Putamen (tissue), 1 donor: ENCODE measurements around the gene ATRX.
A peak's percentile ranks its signal among the peaks of the same experiment; 100 is the strongest.
"Not testable (repeated sequence)": the region's sequence is repeated elsewhere in the genome, so short reads cannot be mapped to it uniquely, and the experiment has no call there.

ENCODE experiments used
- DNase-seq: peaks from one replicate; pipeline ENCODE4 v3.0.0-alpha.2; 2016; ENCODE audit warnings: low spot score

ATRX gene

DNA sequence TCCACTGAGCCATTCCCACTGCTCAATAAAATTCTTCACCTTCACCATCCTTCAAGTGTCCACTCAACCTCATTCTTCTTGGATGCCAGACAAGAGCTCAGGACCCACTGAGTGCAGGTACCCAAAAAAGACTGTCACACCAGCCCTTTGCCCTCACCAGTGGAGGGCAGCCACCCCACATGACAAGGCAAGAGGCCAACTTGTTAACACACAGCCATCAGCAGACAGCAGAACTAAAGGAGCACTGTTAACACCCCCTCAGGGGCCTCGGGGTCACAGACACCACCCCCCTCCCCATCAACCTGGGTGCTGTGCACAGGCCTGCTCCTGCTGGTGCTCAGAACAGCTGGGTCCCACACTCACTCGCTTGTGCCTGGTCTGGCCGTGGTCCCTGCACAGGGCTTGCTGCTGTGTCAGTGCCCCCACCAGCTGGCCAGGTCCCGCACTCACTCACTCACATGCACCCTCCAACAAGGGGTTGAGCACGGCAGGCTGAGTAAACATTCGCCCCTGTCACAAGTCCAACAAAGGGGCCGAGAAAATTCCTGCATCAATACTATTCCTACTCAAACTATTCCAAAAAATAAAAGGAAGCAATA lies 54.1 kb downstream of the ATRX start:
- DNase-seq, result no peak

DNA sequence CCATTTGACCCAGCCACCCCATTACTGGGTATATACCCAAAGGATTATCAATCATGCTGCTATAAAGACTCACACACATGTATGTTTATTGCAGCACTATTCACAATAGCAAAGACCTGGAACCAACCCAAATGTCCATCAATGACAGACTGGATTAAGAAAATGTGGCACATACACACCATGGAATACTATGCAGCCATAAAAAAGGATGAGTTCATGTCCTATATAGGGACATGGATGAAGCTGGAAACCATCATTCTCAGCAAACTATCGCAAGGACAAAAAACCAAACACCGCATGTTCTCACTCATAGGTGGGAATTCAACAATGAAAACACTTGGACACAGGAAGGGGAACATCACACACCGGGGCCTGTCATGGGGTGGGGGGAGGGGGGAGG lies 59.9 kb downstream of the ATRX start:
- not testable (repeated sequence) for DNase-seq

DNA sequence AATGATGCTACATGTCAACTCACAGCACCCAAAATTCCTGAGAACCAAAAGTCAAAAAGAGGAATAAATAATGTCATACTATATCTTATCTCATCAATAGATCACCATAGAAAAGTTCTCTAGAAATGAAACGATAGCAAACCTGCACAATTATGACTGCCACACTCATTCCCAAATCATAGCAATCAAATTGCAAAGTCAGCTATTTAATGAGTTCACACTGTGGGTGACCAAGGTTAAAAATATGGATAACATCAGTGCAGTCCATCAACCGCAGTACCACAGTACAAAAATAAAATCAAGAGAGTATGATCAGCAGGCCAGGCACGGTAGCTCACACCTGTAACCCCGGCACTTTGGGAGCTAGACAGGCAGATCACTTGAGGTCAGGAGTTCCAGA lies 62.3 kb downstream of the ATRX start:
- DNase-seq, result no peak

DNA sequence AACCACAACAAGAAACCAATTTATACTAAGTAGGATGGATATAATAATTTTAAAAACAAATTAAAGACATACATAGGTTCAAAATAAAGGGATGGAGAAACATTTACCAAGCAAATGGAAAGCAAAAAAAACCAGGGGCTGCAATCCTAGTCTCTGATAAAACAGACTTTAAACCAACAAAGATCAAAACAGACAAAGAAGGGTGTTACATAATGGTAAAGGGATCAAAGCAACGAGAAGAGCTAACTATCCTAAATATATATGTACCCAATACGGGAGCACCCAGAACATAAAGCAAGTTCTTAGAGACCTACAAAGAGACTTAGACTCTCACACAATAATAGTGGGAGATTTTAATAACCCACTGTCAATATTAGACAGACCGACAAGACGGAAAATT lies 66.6 kb downstream of the ATRX start:
- no peak for DNase-seq

DNA sequence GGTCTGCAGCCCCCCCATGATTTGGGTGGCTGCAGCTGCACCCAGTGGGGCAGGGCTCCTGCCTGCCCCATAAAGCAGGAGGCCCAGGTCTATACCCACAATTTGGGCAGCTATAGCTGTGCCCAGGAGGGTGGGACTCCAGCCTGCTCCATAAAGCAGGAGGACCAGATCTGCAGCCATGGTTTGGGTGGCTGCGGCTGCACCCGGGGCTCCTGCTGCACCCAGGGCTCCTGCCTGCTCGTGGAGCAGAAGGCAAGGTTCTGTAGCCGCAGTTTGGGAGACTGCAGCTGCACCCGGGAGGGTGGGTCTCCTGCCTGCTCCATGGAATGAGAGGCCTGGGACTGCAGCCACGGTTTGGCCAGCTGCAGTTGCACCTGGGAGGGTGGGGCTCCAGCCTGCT lies 81.1 kb downstream of the ATRX start:
- no peak for DNase-seq

DNA sequence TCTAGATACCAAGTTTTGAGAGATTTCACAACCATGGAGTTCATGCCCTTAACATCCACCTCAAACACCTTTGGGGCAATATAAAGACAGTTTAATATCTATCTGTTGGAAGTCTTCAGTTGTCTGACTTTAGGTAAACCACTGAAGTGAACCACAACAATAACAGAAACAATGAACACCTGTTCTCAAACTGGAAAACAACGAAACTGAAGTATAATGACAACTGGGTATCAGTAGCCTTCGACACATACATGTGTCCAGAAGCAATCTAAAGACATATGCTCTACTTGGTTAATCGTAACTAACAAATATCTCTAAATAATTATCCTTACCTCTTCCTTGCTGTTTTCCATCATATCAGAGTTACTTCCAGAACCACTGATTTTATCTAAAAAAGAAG lies 87.8 kb downstream of the ATRX start:
- DNase-seq, result no peak

- no peak for DNase-seq
Observed at GRCh38 chrX:77694491-77694890, 91.5 kb downstream of the ATRX start.

- no peak for DNase-seq
Observed at GRCh38 chrX:77693594-77693993, 92.4 kb downstream of the ATRX start.

- DNase-seq, result no peak
Observed at GRCh38 chrX:77691916-77692315, 94.1 kb downstream of the ATRX start.

DNA sequence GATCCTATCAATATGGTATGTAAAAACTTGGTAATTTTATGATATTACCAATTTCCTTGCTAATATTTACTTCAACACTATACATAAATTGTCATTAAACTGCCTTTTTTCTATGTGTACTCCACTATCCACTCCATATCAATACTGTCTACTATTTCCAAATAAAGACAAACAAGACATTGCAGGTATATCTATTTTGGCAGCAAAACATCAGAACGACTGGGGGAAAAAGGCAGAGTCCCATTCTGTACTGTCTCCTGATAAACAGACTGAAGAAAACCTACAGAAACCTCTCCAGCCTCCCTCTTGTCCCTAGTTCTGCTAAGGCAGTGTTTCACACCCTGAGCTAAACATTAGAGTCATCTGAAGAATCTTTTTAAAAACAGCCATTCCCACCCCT lies 96.6 kb downstream of the ATRX start:
- no peak for DNase-seq

- not testable (repeated sequence) for DNase-seq
Observed at GRCh38 chrX:77685683-77686082, 100.3 kb downstream of the ATRX start.

DNA sequence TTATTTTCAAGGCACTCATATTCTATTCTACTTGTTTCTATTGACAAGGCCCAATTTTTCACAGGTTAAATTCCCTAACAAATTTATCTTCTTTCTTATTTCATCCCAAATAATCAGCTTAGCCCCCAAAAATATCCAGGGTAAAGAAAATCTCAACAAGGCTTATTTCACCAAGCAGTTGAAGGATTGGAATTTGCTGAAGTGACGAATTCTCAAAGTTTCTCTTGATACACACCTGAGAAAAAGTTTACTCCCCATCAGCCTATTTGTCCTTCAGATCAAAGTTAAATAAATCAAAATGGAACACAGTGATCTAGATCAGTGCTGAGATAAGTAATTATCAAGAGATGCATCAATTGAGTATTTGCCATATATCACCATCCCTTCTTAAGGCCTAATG lies 106.9 kb downstream of the ATRX start:
- no peak for DNase-seq

- no peak for DNase-seq
Observed at GRCh38 chrX:77675986-77676385, 110.0 kb downstream of the ATRX start.

GRCh38 chrX:77668391-77669237 lies 117.4 kb downstream of the ATRX start:
- no peak for DNase-seq

DNA sequence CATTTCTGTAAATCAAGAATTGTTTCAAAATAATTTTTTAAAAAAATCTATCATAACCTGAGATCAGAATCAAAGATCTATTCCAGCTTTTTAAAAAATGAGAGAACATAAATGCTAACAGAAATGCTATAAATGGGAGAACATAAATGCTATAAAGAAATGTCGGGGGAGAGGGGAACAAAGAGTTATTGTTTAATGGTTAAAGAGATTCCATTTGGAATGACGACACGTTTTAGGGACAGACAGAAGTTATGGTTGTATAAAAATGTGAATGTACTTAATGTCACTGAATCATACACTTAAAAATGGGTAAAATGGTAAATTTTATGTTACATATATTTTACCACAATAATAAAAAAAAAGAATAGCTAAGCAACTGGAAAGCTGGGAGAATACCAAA lies 127.1 kb downstream of the ATRX start:
- peak; percentile 3 for DNase-seq

- no peak for DNase-seq
Observed at GRCh38 chrX:77652095-77652494, 133.9 kb downstream of the ATRX start.

DNA sequence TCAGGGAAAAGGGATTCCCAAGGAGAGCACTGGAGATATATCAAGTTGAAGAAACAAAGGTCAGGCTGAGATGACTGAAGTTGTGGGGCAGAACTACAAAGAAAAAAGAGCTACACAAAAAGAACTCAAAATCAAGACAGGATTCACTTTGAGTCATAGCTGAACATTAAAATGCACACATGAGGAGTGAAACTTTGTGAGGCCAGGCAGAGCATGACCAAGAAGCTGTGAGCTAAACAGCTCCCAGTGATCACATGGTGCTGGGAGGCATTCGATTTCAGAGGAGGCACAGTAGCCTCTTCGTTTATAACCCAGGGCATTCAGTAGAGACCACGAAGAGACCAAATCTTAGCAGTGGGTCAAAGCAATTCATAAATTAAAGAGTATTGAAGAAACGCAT lies 145.3 kb downstream of the ATRX start:
- DNase-seq, result no peak

DNA sequence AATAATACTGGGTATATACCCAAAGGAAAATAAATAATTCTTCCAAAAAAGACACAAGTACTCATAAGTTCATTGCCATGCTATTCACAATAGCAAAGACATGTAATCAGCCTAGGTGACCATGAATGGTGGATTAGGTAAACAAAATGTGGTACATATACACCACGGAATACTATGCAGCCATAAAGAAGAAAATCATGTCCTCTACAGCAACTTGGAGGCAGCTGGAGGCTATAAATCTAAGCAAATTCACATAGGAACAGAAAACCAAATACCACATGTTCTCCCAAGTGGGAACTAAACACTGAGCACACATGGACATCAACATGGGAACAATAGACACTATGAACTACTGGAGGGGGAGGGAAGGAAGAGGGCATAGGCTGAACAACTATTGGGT lies 146.2 kb downstream of the ATRX start:
- DNase-seq, result no peak

DNA sequence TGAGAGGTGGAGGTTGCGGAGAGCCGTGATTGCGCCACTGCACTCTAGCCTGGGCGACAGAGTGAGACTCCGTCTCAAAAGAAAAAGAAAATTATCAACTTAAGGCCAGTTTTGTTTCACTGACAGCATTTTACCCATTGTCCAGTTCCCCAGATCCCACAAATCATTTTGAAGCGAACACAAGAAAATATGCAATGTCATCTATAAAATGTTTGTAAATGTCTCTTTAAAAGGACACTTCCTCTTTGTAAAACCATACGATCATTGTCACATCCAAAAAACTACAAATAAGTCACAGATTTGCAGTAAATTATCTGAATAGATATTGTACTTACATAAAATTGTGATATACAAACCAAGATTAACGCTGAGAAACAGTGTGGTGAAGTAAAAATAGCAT lies 147.6 kb downstream of the ATRX start:
- no peak for DNase-seq

GRCh38 chrX:77635373-77635772 lies 150.6 kb downstream of the ATRX start:
- DNase-seq, result no peak

DNA sequence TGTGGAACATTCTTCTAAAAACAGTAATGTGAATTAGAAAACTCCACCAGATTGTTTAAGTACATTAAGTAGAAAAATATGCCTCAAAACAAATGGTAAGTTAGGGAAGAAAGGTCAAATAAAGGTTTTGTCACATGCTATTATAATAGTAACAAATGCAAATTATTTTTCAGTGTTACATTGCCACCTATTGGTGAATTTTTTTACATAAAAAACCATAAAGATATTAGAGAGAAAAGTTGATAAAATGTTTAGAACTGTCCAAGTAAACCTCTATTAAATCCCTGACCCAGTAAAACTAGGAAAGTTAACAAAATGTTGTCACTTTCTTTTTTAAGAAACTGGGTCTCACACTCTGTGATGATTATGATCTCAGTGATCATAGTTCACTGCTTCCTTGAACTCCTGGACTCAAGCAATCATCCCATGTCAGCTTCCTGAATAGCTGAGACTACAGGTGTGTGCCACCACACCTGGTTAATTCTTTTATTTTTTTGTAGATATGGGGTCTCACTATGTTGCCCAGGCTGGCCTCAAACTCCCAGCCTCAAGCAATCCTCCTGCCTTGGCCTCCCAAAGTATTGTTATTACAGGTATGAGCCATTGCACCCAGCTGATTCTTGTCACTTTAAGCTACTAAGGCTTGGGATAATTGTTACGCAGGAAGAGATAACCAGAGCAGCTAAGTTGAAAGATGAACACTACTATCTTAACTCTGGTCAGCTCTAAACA lies 157.6 kb downstream of the ATRX start:
- DNase-seq, result no peak

- no peak for DNase-seq
Observed at GRCh38 chrX:77622672-77623071, 163.3 kb downstream of the ATRX start.

GRCh38 chrX:77622233-77622632 lies 163.8 kb downstream of the ATRX start:
- no peak for DNase-seq
